ENCODE measurements around the gene TTLL9.

GRCh38 chr20:31862157-31862470 lies 8.3 kb upstream of the TTLL9 start:
- TF ChIP-seq EZH2 (IDR thresholded peaks at IDR 0.05; ENCODE audit: low read length): no peak
- TF ChIP-seq CTCF (optimal IDR thresholded peaks at IDR 0.05 in 1 of 3, IDR thresholded peaks at IDR 0.05 in 1 of 3, conservative IDR thresholded peaks at IDR 0.05 in 1 of 3; ENCODE audit: extremely low read depth in 1 of 3, insufficient read depth in 2 of 3, low read length in 3 of 3): no peak
